GM23338 (cell line): ENCODE measurements around the gene DCLK1. TPM values are rescaled to one million over a fixed set of nuclear protein-coding genes. Genes with fewer than 3 reads are reported as not detected.

ENCODE experiments used
- ATAC-seq: fragments of 200-7000 bp; cut with Tn5 transposase; 3 replicates; pipeline ENCODE4 v1.9.1; 2020
- DNase-seq: peaks from one replicate; pipeline ENCODE4 v3.0.0-alpha.2; 2015; ENCODE audit warnings: low spot score
- H2AFZ ChIP-seq: fragments of 200-600 bp; sonication (generic); 2 replicates; pipeline ENCODE4 v1.8.0; 2016; ENCODE audit warnings: antibody characterized with exemption, mild to moderate bottlenecking, moderate library complexity
- H3F3A ChIP-seq: fragments of 200-600 bp; sonication (generic); replicated peaks from 2 replicates; pipeline ENCODE4 v1.8.0; 2017; ENCODE audit warnings: antibody characterized with exemption, mixed run types, low read depth
- H3K27ac ChIP-seq: fragments of 200-600 bp; sonication (generic); 2 replicates; pipeline ENCODE4 v1.6.1; 2016; ENCODE audit warnings: low read depth
- H3K27me3 ChIP-seq: fragments of 200-600 bp; sonication (generic); 2 replicates; pipeline ENCODE4 v1.8.0; 2016; ENCODE audit warnings: mild to moderate bottlenecking, mixed run types, moderate library complexity; ENCODE audit not compliant: insufficient read depth
- H3K36me3 ChIP-seq: fragments of 200-600 bp; sonication (generic); 2 replicates; pipeline ENCODE4 v1.8.0; 2016; ENCODE audit warnings: mild to moderate bottlenecking; ENCODE audit not compliant: insufficient read depth
- H3K4me1 ChIP-seq: fragments of 200-600 bp; sonication (generic); 2 replicates; pipeline ENCODE4 v1.8.0; 2016; ENCODE audit warnings: mild to moderate bottlenecking, moderate library complexity; ENCODE audit not compliant: insufficient read depth
- H3K4me2 ChIP-seq: fragments of 200-600 bp; sonication (generic); 2 replicates; pipeline ENCODE4 v1.7.1; 2017; ENCODE audit warnings: mixed run types
- H3K4me3 ChIP-seq: fragments of 200-600 bp; sonication (generic); 2 replicates; pipeline ENCODE4 v1.6.1; 2016; ENCODE audit warnings: mixed run types
- H3K79me2 ChIP-seq: fragments of 200-600 bp; sonication (generic); replicated peaks from 2 replicates; pipeline ENCODE4 v1.8.0; 2017; ENCODE audit warnings: mild to moderate bottlenecking; ENCODE audit not compliant: insufficient read depth
- H3K9me2 ChIP-seq: fragments of 200-600 bp; sonication (generic); 2 replicates; pipeline ENCODE4 v1.8.0; 2017; ENCODE audit not compliant: insufficient read depth
- H4K20me1 ChIP-seq: fragments of 200-600 bp; sonication (generic); replicated peaks from 2 replicates; pipeline ENCODE4 v1.8.0; 2017; ENCODE audit warnings: mild to moderate bottlenecking; ENCODE audit not compliant: insufficient read depth
- H3K27ac Mint-ChIP-seq: 2 replicates; pipeline ENCODE4 v1.8.0; 2020; ENCODE audit warnings: inconsistent platforms, mild to moderate bottlenecking, moderate library complexity, mixed read lengths
- H3K27me3 Mint-ChIP-seq: 3 replicates; pipeline ENCODE4 v1.8.0; 2022; ENCODE audit warnings: low read depth, mild to moderate bottlenecking, moderate library complexity, mixed read lengths, inconsistent platforms; ENCODE audit not compliant: insufficient read depth, poor library complexity
- H3K36me3 Mint-ChIP-seq: 3 replicates; pipeline ENCODE4 v1.8.0; 2021; ENCODE audit warnings: low read depth, mild to moderate bottlenecking, inconsistent platforms, moderate library complexity, mixed read lengths
- H3K4me1 Mint-ChIP-seq: 3 replicates; pipeline ENCODE4 v1.8.0; 2020; ENCODE audit warnings: mild to moderate bottlenecking, inconsistent platforms, mixed read lengths
- H3K4me3 Mint-ChIP-seq: 3 replicates; pipeline ENCODE4 v1.8.0; 2021; ENCODE audit warnings: moderate library complexity, mild to moderate bottlenecking, inconsistent platforms, mixed read lengths
- H3K9me3 Mint-ChIP-seq: 3 replicates; pipeline ENCODE4 v1.8.0; 2020; ENCODE audit warnings: moderate library complexity, mild to moderate bottlenecking, inconsistent platforms, mixed read lengths
- CREB1 ChIP-seq: fragments of 250-450 bp; sonication (Bioruptor Pico); IDR thresholded peaks from 2 replicates; pipeline ENCODE4 v1.5.0; 2020; ENCODE audit warnings: low read depth, mild to moderate bottlenecking, moderate library complexity
- EZH2 ChIP-seq: fragments of 200-600 bp; sonication (generic); IDR thresholded peaks from one replicate; pipeline ENCODE4 v1.8.0; 2017; ENCODE audit warnings: antibody characterized with exemption, mild to moderate bottlenecking, low read depth; ENCODE audit not compliant: unreplicated experiment
- EZH2phosphoT487 ChIP-seq: fragments of 200-600 bp; sonication (generic); IDR thresholded peaks from one replicate; pipeline ENCODE4 v1.8.1; 2018; ENCODE audit warnings: antibody characterized with exemption; ENCODE audit not compliant: unreplicated experiment
- JUNB ChIP-seq: IDR thresholded peaks from one replicate; pipeline ENCODE4 v1.6.1; 2016; ENCODE audit warnings: antibody characterized with exemption; ENCODE audit not compliant: unreplicated experiment
- NANOG ChIP-seq: IDR thresholded peaks from 2 replicates; pipeline ENCODE4 v1.6.1; 2016; ENCODE audit warnings: antibody characterized with exemption, borderline replicate concordance
- POLR2AphosphoS5 ChIP-seq: IDR thresholded peaks from 2 replicates; pipeline ENCODE4 v1.6.1; 2016; ENCODE audit warnings: antibody characterized with exemption, low read depth
- STAT1 ChIP-seq: IDR thresholded peaks from one replicate; pipeline ENCODE4 v1.6.1; 2016; ENCODE audit warnings: antibody characterized with exemption; ENCODE audit not compliant: unreplicated experiment
- ZNF114 ChIP-seq: fragments of 250-450 bp; sonication (Bioruptor Pico); IDR thresholded peaks from 2 replicates; pipeline ENCODE4 v1.5.0; 2020; ENCODE audit warnings: mild to moderate bottlenecking, moderate library complexity
- ZNF331 ChIP-seq: fragments of 250-450 bp; sonication (Bioruptor Pico); IDR thresholded peaks from 2 replicates; pipeline ENCODE4 v1.5.0; 2020; ENCODE audit warnings: low read depth, mild to moderate bottlenecking, moderate library complexity
- polyA plus RNA-seq: library from polyadenylated mRNA; unstranded; fragments of >200 nt; fragmentation: Nextera tagmentation; extraction: Ambion mirVana; gene quantifications from 2 replicates; pipeline ENCODE4 v1.2.1, GENCODE V29; 2016
- total RNA-seq: library from RNA; depleted of rRNA; stranded (reverse); fragments of >200 nt; shearing (Covaris generic); gene quantifications from 2 replicates; pipeline ENCODE4 v1.2.3, GENCODE V29; 2014
- TF ChIP-seq, protein P1 (sequence below), 2 experiments: fragments of 200-600 bp in 1 of 2; sonication (generic) in 1 of 2; conservative IDR thresholded peaks; 2 replicates each; pipeline versions ENCODE4 v1.5.1 to v1.6.1; 2016 to 2017; ENCODE audit warnings: antibody characterized with exemption in 2 of 2, low read depth in 2 of 2, mild to moderate bottlenecking in 2 of 2, moderate library complexity in 1 of 2
- TF ChIP-seq, protein P2 (sequence below): fragments of 250-450 bp; sonication (Bioruptor Pico); IDR thresholded peaks from 2 replicates; pipeline ENCODE4 v1.5.0; 2020; ENCODE audit warnings: mild to moderate bottlenecking, moderate library complexity
- TF ChIP-seq, protein P3 (sequence below): IDR thresholded peaks from one replicate; pipeline ENCODE4 v1.6.1; 2018; ENCODE audit warnings: antibody characterized with exemption; ENCODE audit not compliant: unreplicated experiment
- TF ChIP-seq, protein P4 (sequence below): IDR thresholded peaks from 2 replicates; pipeline ENCODE4 v1.6.1; 2016; ENCODE audit warnings: antibody characterized with exemption

Gene DCLK1
- total and polyA plus RNA-seq, 2 experiments from 2014 or later, result 13.1 to 57.7 TPM

DNA sequence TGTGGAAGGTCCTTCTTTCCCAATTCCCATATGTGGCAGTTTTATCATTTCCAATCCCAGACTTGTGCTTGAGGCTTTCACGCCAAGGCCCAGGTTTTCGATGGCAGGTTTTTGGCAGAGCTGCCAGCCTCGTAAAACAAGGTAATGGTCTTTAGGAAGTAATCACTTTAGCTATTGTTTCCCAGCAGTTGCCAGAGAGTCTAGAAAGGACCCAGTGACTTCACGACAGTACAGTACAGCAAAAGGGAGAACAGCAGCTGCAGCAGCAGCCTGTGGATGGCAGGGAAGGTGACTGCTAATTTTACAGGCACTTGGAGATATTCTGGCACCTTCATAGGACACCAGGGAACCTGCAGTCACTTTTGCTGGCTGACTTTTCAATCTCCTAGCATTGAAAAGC is 363.1 kb downstream of the DCLK1 start:
- Histone ChIP-seq H3K27me3 (no peaks in the 10 kb centered on the region), H3K36me3 (no peaks in the 10 kb centered on the region), H3K27ac (no peak overlapping the region), H3K4me2 (no peak overlapping the region), H2AFZ (no peak overlapping the region), H3K79me2 (no peaks in the 10 kb centered on the region), H4K20me1 (no peaks in the 10 kb centered on the region), H3K4me3 (no peak overlapping the region), H3F3A (0 out of 2 replicates have a peak, but pooled peaks cover 3% of the 10 kb centered on the region), H3K9me2 (no peaks in the 10 kb centered on the region), H3K4me1 (no peaks in the 10 kb centered on the region)
- Mint-ChIP-seq H3K27ac (no peak overlapping the region), H3K4me3 (no peak overlapping the region), H3K36me3 (no peaks in the 10 kb centered on the region), H3K27me3 (peaks cover 3% of the 10 kb centered on the region), H3K4me1 (peaks cover 3% of the 10 kb centered on the region), H3K9me3 (no peaks in the 10 kb centered on the region)
- DNase-seq (no peak), ATAC-seq (no peak)
- TF ChIP-seq ZNF331, result no peak
- no peak for TF ChIP-seq EZH2phosphoT487
- TF ChIP-seq EZH2, result no peak
- TF ChIP-seq ZNF114 (CRISPR knock-in tag), result no peak
- TF ChIP-seq, protein P1, sequence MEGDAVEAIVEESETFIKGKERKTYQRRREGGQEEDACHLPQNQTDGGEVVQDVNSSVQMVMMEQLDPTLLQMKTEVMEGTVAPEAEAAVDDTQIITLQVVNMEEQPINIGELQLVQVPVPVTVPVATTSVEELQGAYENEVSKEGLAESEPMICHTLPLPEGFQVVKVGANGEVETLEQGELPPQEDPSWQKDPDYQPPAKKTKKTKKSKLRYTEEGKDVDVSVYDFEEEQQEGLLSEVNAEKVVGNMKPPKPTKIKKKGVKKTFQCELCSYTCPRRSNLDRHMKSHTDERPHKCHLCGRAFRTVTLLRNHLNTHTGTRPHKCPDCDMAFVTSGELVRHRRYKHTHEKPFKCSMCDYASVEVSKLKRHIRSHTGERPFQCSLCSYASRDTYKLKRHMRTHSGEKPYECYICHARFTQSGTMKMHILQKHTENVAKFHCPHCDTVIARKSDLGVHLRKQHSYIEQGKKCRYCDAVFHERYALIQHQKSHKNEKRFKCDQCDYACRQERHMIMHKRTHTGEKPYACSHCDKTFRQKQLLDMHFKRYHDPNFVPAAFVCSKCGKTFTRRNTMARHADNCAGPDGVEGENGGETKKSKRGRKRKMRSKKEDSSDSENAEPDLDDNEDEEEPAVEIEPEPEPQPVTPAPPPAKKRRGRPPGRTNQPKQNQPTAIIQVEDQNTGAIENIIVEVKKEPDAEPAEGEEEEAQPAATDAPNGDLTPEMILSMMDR (conservative IDR thresholded peaks at IDR 0.05; ENCODE audit: low read depth in 2 of 2), result no peak
- TF ChIP-seq JUNB, result no peak
- no peak for TF ChIP-seq POLR2AphosphoS5
- TF ChIP-seq, protein P2, sequence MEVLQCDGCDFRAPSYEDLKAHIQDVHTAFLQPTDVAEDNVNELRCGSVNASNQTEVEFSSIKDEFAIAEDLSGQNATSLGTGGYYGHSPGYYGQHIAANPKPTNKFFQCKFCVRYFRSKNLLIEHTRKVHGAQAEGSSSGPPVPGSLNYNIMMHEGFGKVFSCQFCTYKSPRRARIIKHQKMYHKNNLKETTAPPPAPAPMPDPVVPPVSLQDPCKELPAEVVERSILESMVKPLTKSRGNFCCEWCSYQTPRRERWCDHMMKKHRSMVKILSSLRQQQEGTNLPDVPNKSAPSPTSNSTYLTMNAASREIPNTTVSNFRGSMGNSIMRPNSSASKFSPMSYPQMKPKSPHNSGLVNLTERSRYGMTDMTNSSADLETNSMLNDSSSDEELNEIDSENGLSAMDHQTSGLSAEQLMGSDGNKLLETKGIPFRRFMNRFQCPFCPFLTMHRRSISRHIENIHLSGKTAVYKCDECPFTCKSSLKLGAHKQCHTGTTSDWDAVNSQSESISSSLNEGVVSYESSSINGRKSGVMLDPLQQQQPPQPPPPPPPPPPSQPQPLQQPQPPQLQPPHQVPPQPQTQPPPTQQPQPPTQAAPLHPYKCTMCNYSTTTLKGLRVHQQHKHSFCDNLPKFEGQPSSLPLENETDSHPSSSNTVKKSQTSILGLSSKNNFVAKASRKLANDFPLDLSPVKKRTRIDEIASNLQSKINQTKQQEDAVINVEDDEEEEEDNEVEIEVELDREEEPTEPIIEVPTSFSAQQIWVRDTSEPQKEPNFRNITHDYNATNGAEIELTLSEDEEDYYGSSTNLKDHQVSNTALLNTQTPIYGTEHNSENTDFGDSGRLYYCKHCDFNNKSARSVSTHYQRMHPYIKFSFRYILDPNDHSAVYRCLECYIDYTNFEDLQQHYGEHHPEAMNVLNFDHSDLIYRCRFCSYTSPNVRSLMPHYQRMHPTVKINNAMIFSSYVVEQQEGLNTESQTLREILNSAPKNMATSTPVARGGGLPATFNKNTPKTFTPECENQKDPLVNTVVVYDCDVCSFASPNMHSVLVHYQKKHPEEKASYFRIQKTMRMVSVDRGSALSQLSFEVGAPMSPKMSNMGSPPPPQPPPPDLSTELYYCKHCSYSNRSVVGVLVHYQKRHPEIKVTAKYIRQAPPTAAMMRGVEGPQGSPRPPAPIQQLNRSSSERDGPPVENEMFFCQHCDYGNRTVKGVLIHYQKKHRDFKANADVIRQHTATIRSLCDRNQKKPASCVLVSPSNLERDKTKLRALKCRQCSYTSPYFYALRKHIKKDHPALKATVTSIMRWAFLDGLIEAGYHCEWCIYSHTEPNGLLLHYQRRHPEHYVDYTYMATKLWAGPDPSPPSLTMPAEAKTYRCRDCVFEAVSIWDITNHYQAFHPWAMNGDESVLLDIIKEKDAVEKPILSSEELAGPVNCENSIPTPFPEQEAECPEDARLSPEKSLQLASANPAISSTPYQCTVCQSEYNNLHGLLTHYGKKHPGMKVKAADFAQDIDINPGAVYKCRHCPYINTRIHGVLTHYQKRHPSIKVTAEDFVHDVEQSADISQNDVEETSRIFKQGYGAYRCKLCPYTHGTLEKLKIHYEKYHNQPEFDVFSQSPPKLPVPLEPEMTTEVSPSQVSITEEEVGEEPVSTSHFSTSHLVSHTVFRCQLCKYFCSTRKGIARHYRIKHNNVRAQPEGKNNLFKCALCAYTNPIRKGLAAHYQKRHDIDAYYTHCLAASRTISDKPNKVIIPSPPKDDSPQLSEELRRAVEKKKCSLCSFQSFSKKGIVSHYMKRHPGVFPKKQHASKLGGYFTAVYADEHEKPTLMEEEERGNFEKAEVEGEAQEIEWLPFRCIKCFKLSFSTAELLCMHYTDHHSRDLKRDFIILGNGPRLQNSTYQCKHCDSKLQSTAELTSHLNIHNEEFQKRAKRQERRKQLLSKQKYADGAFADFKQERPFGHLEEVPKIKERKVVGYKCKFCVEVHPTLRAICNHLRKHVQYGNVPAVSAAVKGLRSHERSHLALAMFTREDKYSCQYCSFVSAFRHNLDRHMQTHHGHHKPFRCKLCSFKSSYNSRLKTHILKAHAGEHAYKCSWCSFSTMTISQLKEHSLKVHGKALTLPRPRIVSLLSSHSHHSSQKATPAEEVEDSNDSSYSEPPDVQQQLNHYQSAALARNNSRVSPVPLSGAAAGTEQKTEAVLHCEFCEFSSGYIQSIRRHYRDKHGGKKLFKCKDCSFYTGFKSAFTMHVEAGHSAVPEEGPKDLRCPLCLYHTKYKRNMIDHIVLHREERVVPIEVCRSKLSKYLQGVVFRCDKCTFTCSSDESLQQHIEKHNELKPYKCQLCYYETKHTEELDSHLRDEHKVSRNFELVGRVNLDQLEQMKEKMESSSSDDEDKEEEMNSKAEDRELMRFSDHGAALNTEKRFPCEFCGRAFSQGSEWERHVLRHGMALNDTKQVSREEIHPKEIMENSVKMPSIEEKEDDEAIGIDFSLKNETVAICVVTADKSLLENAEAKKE (CRISPR knock-in tag), result no peak
- TF ChIP-seq NANOG, result no peak
- TF ChIP-seq, protein P3, sequence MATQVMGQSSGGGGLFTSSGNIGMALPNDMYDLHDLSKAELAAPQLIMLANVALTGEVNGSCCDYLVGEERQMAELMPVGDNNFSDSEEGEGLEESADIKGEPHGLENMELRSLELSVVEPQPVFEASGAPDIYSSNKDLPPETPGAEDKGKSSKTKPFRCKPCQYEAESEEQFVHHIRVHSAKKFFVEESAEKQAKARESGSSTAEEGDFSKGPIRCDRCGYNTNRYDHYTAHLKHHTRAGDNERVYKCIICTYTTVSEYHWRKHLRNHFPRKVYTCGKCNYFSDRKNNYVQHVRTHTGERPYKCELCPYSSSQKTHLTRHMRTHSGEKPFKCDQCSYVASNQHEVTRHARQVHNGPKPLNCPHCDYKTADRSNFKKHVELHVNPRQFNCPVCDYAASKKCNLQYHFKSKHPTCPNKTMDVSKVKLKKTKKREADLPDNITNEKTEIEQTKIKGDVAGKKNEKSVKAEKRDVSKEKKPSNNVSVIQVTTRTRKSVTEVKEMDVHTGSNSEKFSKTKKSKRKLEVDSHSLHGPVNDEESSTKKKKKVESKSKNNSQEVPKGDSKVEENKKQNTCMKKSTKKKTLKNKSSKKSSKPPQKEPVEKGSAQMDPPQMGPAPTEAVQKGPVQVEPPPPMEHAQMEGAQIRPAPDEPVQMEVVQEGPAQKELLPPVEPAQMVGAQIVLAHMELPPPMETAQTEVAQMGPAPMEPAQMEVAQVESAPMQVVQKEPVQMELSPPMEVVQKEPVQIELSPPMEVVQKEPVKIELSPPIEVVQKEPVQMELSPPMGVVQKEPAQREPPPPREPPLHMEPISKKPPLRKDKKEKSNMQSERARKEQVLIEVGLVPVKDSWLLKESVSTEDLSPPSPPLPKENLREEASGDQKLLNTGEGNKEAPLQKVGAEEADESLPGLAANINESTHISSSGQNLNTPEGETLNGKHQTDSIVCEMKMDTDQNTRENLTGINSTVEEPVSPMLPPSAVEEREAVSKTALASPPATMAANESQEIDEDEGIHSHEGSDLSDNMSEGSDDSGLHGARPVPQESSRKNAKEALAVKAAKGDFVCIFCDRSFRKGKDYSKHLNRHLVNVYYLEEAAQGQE, result no peak
- TF ChIP-seq STAT1, result no peak
- TF ChIP-seq CREB1, result no peak
- TF ChIP-seq, protein P4, sequence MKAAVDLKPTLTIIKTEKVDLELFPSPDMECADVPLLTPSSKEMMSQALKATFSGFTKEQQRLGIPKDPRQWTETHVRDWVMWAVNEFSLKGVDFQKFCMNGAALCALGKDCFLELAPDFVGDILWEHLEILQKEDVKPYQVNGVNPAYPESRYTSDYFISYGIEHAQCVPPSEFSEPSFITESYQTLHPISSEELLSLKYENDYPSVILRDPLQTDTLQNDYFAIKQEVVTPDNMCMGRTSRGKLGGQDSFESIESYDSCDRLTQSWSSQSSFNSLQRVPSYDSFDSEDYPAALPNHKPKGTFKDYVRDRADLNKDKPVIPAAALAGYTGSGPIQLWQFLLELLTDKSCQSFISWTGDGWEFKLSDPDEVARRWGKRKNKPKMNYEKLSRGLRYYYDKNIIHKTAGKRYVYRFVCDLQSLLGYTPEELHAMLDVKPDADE, result no peak
